Measurements from ENCODE around the gene BACE2.
"Not testable (repeated sequence)": the region's sequence is repeated elsewhere in the genome, so short reads cannot be mapped to it uniquely, and the experiment has no call there.

BACE2 gene

DNA sequence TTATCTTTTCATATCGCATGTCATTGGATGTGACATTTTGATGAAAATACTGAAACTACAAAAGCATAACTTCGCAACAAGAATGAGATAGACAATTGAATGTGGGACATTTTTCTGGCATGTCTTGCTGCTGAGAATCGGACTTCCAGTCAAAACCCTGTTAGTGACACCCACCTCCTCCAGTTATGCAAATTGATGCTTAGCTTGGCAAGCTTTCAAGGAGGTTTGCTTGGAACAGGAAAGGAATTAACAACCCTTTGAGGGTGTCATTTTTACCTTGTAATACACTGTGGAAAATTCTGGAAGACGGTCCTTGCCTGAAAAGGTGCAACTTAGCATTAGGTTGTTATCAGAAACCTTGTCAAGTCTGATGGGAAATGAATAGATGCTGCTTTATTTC, 109.9 kb downstream of the BACE2 start:
- no peak for DNase-seq (ENCODE audit: low read depth in 2 of 2)

DNA sequence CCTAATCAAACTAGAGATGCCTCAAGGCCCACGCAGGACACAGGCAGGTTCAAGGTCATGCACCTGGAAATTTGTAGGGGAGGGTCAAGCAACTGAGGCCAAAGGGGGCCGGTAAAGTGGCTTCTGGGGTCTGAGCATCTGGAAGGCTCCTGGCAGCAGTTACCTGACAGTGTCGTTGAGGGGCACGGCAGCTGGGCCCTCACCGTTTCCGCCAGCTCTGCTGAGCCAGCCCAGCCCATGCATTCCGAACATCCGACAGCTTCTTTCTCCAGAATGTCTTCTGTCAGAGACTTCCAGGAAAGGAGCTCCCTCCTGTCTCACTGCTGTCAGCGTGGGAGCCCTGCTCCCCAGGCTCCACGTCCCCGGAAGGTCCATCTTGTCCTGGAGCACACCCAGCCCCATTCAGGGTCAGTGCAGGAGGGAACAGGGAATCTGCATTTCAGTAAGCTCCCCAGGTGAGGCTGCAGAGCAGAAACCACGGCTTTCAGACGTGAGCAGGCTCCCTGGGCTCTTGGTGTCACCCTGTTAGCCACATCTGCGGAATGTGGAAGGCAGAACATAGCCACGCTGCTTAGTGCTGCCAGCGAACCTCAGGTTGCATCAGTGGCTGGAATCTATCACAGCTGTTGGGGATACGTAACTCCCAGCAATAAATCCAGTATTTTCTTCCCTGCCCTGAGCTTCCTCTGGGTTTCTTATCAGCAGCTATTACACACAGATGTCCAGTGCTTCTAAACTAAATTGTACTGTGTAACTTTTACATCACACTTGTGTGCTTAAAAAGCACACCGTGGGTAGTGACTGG, 112.4 kb downstream of the BACE2 start:
- DNase-seq (ENCODE audit: low read depth in 2 of 2) = no peak

DNA sequence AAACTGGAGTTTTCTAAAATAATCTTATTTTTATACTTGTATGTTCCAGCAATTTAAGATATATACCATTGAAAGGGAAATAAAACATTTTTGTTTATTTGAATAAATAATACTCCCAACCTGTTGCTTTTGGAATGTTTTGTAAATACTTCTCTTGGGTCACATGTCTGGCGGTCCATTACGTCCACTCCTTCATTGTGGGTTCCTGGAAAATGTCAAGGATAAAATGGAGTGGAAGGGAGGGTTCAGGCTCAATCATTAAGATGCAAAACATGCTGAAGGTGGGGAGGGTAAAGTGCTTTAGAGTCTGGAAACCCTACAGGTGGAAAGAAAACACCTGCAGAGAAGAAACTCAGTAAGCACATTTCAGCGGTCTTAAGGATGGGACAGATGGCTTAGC, 114.5 kb downstream of the BACE2 start:
- DNase-seq (ENCODE audit: low read depth in 2 of 2) = no peak

DNA sequence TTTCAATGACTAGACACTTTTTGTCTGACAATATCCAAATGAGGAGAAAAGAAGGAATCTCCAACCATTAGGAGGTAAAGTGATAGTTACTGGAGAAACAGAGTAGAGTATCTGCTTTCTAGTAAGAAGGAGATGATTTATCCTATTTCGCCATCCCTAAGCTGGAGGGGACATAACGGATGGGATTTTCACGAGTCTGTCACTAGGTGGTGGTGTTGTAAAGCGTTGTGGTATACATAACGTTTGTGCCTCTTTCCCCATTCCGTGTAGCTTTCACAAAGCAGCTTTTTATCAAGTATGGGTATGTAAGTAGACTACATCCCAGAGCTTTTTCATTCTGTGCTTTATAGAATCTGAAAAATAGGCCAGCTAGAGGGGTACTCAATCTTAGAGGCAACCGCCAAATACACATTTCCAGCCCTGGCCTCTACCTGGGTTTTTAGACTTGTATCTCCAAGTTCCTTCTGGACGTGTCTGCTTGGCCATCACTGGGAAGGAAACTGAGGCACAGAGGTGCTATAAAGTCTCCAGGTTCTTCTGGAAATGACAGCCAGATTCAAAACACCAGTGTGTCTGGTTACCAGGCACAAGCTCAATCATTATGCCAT, 115.4 kb downstream of the BACE2 start:
- DNase-seq (ENCODE audit: low read depth in 2 of 2) = peak in 1 of 2 donors; percentile 13

DNA sequence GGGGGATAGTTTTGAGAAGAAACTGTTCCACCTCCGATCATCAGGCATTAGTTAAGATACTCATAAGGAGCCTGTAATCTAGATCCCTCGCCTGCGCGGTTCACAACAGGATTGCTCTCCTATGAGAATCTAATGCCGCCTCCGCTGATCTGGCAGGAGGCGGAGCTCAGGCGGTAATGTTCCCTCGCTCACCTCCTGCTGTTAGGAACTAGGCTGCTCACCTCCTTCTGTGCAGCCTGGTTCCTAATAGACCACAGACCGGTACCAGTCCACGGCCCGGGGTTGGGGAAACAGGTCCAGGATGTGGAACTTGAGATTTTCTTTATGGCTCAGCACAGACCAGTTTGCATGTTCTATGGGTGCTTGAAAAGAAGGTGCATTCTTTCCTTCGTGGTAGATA, 121.5 kb downstream of the BACE2 start:
- no peak for DNase-seq (ENCODE audit: low read depth in 2 of 2)

DNA sequence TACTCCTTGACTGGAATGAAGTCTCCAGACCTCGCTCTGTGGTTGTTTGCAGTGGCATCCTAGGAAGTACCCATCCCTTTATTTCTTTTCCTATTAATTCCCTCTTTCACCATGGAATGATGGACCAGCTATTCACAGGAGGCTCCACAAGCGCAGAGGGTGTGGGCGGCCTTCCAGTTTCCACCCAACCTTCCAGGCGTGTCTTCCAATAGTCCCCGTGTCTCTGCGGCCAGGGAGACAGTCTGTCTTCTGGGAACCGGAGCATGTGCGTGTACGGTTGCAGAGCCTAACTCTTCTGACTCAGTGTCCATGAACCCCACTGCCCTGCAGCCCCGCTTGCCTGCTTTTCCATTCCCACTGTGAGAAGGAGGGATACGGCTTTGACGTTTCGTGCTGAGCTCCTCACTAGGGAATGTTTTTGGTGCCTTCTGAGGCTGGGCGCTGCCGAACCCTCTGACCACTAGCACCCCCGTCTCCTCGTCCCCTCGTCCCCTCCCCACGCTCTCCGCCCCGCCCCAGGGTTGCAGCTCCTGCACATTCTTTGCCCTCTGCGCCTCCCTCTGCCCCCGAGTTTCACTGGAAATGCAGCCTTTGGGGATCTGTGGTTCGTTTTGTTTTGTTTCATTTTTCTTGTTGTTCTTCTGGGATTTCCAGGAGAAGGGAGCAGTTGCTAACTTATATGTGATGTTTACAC, 122.3 kb downstream of the BACE2 start:
- no peak for DNase-seq (ENCODE audit: low read depth in 2 of 2)

DNA sequence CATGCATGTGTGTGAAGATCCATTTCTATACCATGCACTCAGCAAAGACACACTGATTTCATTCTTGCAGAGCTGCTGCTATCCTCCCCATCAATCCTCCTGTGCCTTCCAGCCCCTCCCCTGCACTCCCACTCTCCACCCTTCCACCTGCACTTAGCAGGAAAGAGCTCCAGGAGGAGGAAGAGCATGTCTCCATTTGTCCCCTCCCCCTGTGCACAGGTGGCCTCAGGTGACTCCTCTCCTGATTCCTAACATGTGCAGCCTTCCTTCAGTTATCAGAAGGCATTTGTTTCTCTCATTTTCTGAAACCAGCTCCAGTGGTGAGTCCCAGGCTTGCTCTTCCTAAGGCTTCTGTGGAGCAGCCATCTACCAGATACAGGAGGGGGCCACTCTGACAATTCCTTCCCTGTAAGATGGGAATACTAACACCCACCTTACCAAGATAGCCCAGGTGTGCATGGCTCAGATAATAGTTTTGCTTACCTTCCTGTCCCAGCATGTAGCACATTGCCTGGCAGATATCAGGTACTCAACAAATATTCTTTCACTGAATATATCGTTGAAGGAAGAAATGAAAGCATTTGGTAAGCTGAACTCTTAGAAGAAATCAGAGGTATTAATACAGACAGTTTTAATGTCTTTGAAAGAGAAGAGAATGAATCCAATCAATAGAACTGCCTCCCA, 126.7 kb downstream of the BACE2 start:
- no peak for DNase-seq (ENCODE audit: low read depth in 2 of 2)

DNA sequence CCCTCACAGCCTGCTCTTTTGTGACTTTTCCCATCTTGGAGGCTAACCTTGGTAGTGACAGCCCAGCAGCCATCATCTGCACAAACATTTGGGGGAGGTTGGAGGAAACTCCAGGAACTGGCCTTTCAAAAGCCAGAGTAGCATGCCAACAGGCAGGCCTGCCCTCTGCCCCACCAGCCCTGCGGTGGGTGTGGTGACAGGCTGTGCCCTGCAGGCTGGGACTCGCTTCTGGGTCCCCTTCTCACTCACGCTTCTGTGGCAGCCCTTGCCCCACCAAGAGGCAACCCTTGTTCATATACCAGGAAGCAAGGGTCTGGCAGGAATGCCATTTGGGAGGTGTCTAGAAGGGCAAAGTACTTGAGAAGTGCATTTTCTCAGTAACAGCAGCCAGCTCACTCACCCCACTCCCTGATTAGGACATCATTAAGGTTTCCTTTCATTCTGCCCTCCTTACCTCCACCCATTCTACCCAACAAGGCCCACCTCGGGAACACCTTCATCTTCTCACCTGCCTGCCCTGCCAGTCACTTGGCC, 127.8 kb downstream of the BACE2 start:
- no peak for DNase-seq (ENCODE audit: low read depth in 2 of 2)

DNA sequence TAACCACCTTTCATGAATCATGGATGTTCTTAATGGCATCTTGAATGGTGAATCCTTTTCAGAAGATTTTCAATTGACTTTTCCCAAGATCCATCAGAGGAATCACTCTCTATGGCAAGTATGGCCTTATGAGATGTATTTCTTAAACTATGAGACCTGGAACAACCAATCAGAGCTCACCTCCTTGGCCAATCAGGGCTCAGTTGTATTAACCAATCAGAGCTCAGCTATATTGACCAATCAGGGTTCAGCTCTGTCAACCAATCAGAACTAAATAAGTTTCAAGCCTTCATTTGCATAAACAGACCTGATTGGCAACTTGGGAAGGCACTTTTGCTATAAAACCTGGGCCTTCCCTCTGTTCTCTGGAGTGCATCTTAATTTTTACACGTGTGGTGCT, 135.0 kb downstream of the BACE2 start:
- DNase-seq (ENCODE audit: low read depth in 2 of 2) = no peak

DNA sequence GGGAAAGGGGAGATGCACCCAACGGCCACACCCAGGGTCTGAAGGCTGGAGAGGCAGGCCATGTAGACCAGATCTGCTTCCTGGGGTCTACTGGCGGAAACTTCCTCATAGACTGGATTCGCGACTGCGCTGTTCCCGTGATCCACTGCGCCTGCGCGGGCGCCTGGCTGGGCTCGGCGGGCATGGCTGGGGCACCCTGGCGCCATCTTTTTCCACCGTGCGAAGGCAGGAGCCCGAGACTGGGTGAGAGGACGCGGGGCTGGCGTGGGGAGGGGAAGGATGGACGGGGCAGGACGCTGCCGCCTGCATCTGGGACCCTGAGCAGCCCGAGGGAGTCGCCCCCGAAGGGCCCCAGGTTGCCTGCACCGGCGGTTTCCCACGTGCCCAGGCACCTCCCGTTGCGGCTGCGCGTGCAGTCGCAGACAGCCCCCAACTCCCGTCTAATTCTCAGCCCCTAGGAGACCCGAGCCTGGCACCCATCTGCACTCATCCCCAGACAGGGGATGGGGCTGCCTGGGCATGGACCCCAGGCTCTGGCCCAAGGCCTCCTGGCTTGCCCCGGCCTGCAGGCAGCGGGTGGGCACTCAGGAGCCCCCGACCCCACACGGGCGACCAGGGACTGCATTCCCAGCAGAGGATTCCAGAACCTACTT, 136.2 kb downstream of the BACE2 start:
- DNase-seq (ENCODE audit: low read depth in 2 of 2) = no peak

DNA sequence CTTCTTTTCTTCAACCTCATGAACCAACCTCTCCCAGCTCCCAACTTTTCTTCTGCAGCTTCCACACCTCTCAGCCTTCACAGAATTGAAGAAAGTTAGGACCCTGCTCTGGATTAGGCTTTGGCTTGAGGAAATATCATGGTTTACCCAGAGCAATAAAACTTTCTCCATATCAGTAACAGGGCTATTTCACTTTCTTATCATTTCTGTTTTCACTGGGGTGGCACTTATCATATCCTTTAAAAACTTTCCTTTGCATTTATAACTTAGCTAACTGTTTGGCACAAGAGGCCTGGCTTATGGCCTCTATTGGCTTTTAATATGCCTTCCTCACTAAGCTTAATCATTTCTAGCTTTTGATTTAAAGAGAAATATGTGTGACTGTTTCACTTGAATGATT, 139.3 kb downstream of the BACE2 start:
- DNase-seq (ENCODE audit: low read depth in 2 of 2) = no peak

DNA sequence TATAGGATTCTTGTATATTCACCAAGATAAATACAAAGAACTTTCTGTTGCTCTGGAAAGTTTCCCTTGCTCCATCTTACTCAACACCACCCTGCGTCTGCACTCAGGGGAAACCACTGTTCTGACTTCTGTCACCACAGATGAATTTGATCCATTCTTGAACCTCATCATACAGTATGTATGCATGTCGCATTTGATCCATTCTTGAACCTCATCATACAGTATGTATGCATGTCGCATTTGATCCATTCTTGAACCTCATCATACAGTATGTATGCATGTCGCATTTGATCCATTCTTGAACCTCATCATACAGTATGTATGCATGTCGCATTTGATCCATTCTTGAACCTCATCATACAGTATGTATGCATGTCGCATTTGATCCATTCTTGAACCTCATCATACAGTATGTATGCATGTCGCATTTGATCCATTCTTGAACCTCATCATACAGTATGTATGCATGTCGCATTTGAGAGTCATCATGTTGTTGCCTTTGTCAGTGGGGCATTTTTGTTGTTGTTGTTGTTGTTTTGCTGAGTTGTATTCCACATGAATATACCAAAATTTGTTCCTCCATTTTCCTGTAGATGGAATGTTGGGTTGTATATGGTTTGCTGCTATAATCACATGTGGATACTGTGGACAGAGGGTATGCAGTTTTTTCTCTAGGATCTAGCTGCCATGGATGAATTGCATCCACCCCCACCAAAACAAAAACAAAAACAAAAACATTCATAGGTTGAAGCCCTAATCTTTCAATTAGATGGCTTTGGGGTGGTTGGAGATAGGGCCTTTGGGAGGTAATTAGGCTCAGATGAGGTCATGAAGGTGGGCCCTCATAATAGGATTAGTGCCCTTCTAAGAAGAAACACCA, 145.6 kb downstream of the BACE2 start:
- not testable (repeated sequence) for DNase-seq (ENCODE audit: low read depth in 2 of 2)

DNA sequence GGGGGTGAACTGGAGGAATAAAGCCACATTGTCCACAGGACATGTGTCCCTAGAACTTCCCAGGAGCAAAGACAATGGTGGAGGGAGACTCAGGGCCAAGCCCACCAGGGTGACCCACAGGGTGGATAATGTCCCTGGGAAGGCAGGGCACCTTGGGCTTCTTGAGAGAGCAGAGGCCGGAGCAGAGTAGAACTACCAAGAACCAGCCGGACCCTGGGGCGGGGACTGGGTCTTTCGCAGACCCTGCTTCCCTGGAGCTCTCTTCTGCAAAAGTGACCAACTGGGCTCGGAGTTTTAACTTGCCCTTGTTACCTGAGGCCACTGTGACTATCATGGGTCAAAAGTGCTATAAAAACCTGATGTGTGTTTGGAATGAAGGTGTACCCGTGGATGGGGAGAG, 147.8 kb downstream of the BACE2 start:
- DNase-seq (ENCODE audit: low read depth in 2 of 2) = no peak

DNA sequence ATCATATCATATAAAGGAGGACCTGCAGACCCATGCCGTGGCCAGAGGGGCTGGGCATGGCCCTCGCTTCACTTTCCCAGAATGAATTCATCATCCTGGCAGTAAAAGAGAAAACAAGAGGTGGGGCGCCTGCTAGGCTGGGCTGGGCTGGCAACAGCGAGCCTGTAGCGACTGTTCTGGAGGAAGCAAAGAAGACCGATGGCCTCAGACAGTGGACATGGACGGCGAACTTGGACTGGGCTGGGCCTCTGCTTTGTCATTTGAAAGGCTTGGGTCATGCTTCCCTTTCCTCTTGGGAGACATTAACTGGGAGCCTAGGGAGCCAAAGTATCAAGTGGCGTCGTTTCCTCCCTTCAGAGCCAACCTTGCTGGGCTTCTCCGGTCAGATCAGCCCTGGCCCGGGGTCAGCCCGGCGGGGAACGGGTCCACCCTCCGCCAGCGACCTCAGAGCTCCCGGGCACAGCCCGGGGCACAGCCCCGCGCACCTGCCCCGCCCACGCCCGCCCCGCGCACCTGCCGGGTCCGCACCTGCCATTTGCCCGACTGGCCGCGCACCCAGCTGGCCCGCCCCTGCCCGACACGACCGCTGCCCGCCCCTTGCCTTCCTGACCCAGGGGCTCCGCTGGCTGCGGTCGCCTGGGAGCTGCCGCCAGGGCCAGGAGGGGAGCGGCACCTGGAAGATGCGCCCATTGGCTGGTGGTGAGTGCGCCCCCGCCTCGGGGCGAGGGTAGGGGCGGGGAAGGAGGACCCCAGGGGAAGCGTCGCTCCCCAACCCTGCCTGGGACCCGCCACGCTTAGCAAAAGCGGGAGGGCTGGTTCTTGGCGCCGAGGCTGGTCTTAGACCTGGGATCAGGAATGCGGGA, 148.5 kb downstream of the BACE2 start, which contains the start of gene FAM3B:
TSS of gene FAM3B (plus strand) at position 602 of the 863 bp plus-strand sequence. CDS start at position 681, 79 bp downstream.
- DNase-seq (ENCODE audit: low read depth in 2 of 2) = no peak

DNA sequence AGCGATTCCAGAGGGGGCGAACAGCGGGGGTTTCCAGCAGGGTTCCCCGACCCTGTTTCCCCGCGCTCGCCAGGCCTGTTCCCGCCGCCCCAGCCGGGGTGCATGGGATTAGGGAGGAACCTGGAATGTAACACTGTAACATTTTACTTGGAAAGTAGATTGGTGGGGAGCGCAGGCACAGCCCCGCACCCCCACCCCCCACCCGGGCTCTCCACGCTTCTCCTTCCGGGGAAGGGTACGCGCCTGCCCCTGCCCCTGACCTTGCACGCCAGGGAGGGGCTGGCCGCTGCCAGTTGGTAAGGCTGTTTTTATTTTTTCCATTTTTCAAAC, 149.1 kb downstream of the BACE2 start:
- no peak for DNase-seq (ENCODE audit: low read depth in 2 of 2)

DNA sequence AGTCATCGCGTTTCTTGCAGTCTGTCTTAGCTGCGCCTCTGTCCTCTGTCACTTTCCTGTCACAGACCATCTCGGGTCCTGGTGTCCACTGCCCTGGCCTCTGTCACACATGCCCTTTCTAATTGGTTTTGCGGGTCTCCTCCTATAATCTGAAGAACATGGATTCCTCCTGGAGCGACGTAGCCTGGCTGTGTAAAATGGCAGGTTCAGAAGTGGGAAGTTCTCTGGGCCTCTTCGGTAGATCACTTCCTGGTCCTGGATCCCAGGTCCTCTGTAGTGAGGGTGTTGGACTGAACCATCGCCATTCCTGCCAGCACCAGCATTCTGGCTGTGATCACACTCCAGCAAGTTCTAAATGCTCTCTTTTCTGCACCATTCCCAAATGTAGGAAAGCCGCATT, 149.5 kb downstream of the BACE2 start:
- no peak for DNase-seq (ENCODE audit: low read depth in 2 of 2)

DNA sequence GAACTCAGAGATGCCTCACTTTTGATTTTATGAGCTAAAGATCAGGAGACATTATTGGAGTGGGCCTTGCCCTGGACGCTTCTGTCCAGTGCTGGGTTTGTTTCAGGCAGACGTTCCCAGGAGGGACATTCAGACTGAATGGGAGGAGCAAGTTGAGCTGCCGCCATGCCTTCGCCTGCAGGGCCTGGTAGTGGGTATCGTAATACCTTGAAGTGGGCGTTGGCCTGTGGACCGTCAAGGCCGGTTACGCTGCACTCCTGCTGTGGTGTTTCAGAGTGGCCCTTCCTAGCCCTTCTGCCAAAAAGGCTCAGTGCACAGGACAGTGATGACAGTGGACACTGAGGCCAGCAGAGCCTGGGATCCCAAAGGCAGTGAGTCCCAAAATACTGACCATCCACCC, 150.3 kb downstream of the BACE2 start:
- no peak for DNase-seq (ENCODE audit: low read depth in 2 of 2)

DNA sequence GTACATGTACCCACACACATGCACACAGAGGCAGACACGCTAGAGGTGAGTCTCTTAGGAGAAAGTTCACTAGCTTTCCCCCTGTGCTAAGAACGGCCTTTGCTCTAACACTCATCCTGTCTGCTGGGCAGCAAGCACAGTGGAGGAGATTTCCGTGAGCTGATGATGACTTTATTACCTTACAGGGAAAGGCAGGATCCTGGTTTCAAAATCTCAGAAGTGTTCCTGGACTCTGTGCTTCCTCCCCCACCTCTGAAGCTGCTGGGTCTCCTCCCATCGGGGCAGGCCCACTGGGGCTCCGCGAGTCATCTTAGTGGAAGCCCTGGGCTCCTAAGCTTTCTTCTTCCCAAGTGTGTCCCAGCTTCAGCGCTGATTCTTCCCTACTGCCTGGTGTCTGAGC, 151.3 kb downstream of the BACE2 start:
- no peak for DNase-seq (ENCODE audit: low read depth in 2 of 2)

DNA sequence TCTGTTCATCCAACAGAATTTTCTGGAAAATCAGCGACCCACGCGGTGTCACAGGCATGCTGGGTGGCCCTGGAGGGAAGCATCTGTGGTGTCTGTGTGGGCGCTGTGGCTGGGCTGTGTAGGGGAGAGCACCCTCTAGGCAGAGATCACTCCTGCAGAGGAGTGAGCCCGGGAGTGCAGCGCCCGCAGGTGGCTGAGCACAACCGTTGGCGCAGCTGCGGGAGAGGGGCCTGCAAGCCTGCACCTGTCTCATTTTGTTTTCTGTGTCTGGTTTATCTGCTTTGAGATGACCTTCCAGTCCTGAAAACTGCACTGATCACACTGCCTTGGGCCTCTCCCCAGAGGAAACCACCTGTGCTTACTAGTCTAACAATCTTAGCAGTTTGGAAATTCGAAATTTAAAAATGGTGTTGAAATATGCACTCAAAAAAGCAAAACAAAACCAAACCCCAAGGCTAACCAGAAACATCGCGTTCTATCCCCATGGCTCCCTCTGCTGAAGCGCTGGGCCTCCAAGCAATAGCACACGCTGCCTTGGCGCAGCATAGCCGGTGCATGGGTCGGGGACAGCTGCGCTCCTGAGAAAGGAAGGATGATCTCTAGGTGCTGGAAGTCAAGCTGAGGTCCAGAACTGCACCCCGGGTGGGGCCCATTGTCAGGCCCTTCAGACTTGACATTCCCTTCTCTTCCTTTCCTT, 153.4 kb downstream of the BACE2 start:
- DNase-seq (ENCODE audit: low read depth in 2 of 2) = no peak

Measured in stimulated activated CD8-positive, alpha-beta memory T cell treated with anti-CD3 and anti-CD28 coated beads, Interleukin-15, amount 100 ng/mL, for 4 hours (primary cell).